Adipose tissue (tissue), 3 donors: ENCODE results near the gene TADA2B. TPM values are rescaled to one million over a fixed set of nuclear protein-coding genes. Genes with fewer than 3 reads are reported as not detected.
"Not testable (repeated sequence)": the region's sequence is repeated elsewhere in the genome, so short reads cannot be mapped to it uniquely, and the experiment has no call there.

Experiments used
- H3K27ac ChIP-seq: one replicate; pipeline ENCODE4 v1.5.1; 2013; ENCODE audit warnings: low read depth, low read length
- WGBS, 3 donors: extraction: QIAGEN DNeasy Blood & Tissue Kit; methylation state at CpG; one replicate each; pipeline ENCODE4 v1.1.7; 2013; 5-methylcytosine and 5-hydroxymethylcytosine counted together
- polyA plus RNA-seq, 3 donors: library from polyadenylated mRNA; stranded (reverse); fragments of 200-250 nt; gene quantifications; one replicate each; pipeline ENCODE4 v1.2.3, GENCODE V29; 2013
- donor health status: healthy with polysubstance abuse.
- donor health status: Bipolar disorder and iron deficiency.
- donor health status: healthy.

TADA2B gene
- polyA plus RNA-seq, 3 donors: 11.2 to 17.6 (median 12.4) TPM

- 0% methylated on average over 76 to 81 of the region's 81 CpGs for WGBS, 3 donors
- peak within 1 kb of the TSS; percentile 68 for H3K27ac ChIP-seq
Observed at GRCh38 chr4:7067452-7068278, 24.5 kb downstream of the TADA2B start, which contains the start of gene GRPEL1. Gene GRPEL1 (minus strand): TSS chr4:7068064. CDS start chr4:7068032, 32 bp downstream.

DNA sequence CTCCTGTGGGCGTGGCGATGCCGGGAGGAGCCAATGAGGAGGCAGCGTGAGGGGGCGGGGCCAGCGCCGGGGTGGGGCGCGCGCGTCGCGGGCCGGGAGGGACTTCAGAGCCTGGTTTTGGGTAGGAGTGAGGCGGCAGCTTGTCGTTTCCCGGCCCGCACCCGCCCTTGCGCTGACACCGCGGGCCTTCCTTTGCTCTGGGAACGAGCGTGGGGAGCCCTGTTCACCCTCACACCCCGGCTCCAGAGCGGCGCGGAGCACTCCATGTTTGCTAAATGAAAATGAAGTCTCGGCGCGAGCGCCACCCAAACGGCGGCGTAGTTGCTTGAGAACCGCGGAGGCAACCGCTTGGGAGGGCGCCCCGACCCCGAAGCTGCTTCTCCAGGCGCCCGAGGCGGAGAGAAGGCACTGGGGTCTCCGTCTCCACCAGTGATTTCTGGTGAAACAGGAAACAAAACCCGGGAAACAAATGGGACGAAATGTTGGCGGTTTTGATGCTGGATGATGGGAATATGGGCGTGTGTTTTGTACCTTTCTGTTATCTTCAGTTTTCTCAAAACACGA, 25.2 kb downstream of the TADA2B start:
- peak overlapping the region; percentile 22 for H3K27ac ChIP-seq
- WGBS, 3 donors: 0 to 1% (median 0%) methylated on average over 43 to 50 of the region's 50 CpGs

DNA sequence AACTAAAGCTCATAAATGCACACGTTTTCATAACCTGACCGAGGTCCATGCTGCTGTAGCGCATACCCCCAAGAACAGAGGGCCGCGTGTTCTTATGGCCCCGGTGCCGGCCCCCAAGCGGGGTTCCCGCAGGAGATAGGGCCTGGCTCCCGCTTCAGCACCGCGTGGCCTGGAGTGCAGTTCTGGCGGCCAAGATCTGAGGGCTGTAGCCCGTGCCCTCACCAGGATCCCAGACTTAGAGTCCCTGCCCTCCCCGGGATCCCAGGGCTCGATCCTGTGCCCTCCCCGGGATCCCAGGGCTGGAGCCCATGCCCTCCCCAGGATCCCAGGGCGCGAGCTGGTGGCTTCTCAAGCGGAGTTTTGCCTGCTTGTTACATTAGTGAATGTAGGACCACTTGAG, 25.7 kb downstream of the TADA2B start:
- no peak overlapping the region for H3K27ac ChIP-seq
- WGBS, 3 donors: 12 to 15% (median 13%) methylated on average over 20 of the region's 20 CpGs

DNA sequence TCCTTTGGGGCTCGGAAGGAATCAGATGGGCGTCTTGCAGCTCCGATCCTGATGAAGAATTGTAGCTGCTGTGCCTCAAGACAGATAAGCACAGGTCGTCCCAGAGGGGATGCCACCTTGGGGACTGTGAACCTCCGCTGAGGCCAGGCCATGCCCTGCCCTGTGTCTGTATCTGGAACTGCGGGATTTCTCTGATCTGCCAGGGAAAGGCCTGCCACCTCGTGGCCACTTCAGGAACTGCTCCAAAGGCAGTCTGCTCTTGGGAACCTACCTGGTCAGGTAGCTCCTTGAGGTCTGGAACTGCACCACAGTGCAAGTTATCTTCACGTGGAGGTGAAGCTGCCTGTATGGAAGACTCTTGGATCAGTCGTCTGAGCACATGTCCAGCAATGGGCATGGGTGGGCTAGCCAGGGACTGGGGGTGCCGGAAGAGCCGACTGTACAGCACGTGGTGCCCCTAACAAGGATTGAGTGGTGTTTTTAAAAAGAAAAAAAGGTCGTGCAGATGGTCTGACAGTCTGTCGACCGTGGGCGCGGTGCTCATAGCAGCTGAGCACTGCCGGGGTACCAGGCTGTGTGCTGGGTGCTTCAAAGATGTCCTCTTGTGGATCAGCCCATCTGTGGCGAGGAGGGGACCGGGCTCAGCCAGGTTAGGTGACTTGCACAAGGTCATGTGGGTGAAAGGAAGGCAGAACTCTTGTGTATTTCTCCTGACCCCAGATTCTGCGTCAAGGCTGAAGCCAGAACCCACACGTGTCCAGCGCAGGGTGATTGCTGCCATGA, 27.7 kb downstream of the TADA2B start:
- WGBS, 3 donors: 38 to 40% (median 38%) methylated on average over 23 of the region's 23 CpGs

GRCh38 chr4:7073059-7073458, 29.9 kb downstream of the TADA2B start:
- H3K27ac ChIP-seq: no peak overlapping the region
- WGBS, 3 donors: 87 to 89% (median 89%) methylated on average over 14 of the region's 14 CpGs

More for the DNA sequence above, 27.7 kb downstream of the TADA2B start:
- no peak overlapping the region for H3K27ac ChIP-seq

GRCh38 chr4:7073526-7074390, 30.6 kb downstream of the TADA2B start:
- 72 to 81% (median 73%) methylated on average over 18 of the region's 18 CpGs for WGBS, 3 donors
- H3K27ac ChIP-seq: no peak overlapping the region

DNA sequence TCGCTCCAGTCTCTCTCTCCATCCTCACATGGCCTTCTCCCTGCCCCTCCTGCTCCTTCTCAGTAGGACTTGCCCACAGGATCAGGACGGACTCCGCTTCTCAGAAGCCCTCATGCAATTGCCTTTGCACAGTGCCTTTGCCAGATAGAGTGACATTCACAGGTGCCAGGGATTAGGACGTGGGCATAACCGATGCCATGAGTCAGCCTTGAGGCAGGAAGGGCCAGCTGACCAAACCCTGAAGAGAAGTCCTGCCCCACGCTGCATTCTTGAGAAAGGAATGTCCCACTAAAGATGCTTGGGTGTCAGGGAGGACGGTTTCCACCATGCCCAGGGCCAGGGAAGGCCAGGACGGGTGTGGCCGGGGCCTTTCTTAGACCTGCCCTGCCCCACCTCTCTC, 31.3 kb downstream of the TADA2B start:
- no peak overlapping the region for H3K27ac ChIP-seq
- 82 to 84% (median 83%) methylated on average over 9 of the region's 9 CpGs for WGBS, 3 donors

DNA sequence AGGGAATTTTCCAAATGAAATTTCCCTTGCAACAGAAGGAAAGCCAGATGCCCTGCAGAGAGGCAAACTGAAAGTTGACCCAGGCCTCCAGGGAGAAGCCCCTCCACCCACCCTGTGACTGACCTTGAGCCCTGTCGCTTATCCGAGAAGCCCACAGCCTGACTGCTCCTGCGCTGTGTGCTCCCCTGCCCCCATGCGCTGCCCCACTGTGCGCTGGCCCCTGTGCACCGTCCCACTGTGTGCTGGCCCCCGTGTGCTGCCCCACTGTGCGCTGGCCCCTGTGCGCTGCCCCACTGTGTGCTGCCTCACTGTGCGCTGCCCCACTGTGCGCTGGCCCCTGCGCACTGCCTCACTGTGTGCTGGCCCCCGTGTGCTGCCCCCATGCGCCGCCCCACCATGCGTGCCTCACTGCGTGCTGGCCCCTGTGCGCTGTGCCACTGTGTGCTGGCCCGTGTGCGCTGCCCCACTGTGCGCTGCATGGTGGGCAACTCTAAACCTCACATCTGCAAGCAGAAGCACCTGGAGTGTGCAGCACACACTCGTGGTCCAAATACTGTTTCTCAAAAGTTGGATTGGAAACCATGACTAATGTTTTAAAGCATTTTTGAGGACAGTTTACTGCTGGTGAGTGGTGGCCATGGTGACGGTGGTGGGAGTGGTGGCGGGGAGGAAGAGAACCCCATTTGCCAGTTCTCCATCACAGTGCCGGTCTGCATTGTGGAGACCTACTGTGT, 33.0 kb downstream of the TADA2B start:
- 79 to 86% (median 83%) methylated on average over 25 of the region's 25 CpGs for WGBS, 3 donors
- no peak overlapping the region for H3K27ac ChIP-seq

DNA sequence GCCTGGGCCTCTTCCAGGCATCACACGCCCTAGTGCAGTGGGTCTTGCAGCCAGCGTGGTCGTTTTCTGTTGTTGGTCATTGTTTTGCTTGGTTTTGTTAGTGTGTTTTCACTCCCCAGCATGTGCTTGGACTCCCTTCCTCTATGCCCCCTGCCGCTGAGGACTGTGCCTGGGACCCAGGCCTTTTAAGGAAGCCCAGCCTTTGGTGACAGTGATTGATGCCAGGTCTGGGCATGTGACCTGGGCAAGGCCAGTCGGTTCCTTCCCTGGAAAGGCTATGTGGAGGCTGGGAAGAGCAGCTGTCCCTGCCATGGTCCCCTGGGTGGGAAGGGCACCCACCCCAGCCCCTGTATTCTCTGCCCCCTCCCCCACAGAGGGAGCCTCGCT, 33.5 kb downstream of the TADA2B start:
- 63 to 70% (median 65%) methylated on average over 6 of the region's 6 CpGs for WGBS, 3 donors
- no peak overlapping the region for H3K27ac ChIP-seq

GRCh38 chr4:7077371-7077770, 34.2 kb downstream of the TADA2B start:
- no peak overlapping the region for H3K27ac ChIP-seq
- WGBS, 3 donors: 90 to 95% (median 91%) methylated on average over 12 of the region's 12 CpGs

DNA sequence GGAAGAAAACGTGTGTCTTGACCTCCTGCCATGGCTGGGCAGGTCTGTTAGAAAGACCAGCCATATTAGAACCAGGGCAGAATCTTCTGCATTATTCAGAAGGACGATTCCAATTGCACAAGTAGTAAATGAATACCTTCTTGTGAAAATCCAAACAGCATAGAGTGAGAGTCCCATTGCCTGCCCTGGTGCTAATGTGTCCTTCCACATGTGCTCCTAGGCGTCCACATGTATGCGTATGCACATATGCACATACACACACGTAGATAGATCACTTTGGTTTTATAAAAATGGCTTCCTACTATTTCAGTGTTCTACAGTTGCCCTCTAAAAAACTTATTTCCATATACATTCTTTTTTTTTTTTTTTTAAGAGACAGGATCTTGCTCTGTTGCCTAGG, 34.9 kb downstream of the TADA2B start:
- WGBS, 3 donors: 85 to 91% (median 88%) methylated on average over 5 of the region's 5 CpGs

GRCh38 chr4:7079483-7079882, 36.3 kb downstream of the TADA2B start:
- not testable (repeated sequence) for H3K27ac ChIP-seq

More for the DNA sequence above, 34.9 kb downstream of the TADA2B start:
- no peak overlapping the region for H3K27ac ChIP-seq

DNA sequence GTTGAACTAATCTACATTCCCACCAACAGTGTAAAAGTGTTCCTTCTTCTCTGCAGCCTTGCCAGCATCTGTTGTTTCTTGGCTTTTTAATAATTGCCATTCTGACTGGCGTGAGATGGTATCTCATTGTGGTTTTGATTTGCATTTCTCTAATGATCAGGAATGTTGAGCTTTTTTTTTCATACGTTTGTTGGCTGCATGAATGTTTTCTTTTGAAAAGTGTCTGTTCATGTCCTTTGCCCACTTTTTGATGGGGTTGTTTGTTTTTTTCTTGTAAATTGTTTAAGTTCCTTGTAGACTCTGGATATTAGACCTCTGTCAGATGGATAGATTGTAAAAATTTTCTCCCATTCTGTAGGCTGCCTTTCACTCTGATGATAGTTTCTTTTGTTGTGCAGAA, 36.7 kb downstream of the TADA2B start:
- not testable (repeated sequence) for H3K27ac ChIP-seq
- WGBS, 3 donors: 81 to 86% (median 84%) methylated on average over 2 of the region's 2 CpGs

- H3K27ac ChIP-seq: no peak overlapping the region
- 58 to 75% (median 64%) methylated on average over 9 of the region's 9 CpGs for WGBS, 3 donors
Observed at GRCh38 chr4:7083597-7084563, 40.7 kb downstream of the TADA2B start.

GRCh38 chr4:7084564-7084961, 41.4 kb downstream of the TADA2B start:
- H3K27ac ChIP-seq: not testable (repeated sequence)
- WGBS, 3 donors: 28 to 51% (median 46%) methylated on average over 9 of the region's 9 CpGs

DNA sequence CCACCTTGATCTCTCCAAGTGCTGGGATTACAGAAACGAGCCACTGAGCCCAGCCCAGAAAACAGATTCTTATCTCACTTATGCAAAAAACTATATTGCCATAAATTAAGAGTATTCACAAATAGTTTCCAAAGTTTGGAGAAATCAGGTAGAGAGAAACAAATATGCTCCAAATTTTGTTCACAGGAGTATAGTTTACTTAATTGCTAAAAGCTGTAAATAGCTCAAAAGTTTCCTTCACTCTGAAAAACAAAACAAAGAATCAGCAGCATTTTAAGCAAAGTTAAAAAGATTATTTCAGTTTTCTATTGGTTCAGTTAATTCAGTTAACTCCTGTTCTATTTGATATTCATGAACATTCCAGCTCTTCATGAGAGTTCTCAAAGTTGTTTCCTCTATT, 43.2 kb downstream of the TADA2B start:
- 28 to 36% (median 32%) methylated on average over 1 of the region's 1 CpG for WGBS, 3 donors

DNA sequence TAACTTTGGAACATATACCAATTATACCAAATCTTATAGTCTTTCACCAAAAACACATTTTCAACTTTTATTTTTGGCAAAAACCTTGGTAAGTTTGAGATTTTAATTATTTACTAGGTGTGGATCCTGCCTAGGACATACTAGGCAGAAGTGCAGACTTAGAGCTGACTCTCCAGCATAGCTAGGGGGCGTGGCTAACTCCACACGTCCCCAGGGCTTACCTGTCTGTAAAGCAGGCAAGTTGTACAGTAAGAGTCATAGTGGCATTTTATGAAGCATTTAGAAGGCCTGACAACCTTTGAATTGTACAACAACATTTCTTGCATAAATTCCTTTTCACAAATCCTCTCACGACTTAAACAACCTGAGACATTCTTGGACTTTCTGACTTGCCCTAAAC, 43.9 kb downstream of the TADA2B start:
- H3K27ac ChIP-seq: no peak overlapping the region
- WGBS, 3 donors: 70 to 78% (median 76%) methylated on average over 3 of the region's 3 CpGs

More for the DNA sequence above, 43.2 kb downstream of the TADA2B start:
- H3K27ac ChIP-seq: no peak overlapping the region
